PFSK-1 (cell line): ENCODE measurements around the gene FRMD4B.

Source experiments
- FOXP2 ChIP-seq: optimal IDR thresholded peaks from 2 replicates; pipeline ENCODE3; 2011; ENCODE audit warnings: borderline replicate concordance, control low read depth, inconsistent platforms; ENCODE audit not compliant: insufficient read depth; ENCODE audit errors: extremely low read length, extremely low read depth
- POLR2AphosphoS5 ChIP-seq: IDR thresholded peaks from 2 replicates; pipeline ENCODE4 v1.6.1; 2012; ENCODE audit warnings: low read depth, mild to moderate bottlenecking, control low read depth, low read length, moderate library complexity
- SIN3A ChIP-seq: IDR thresholded peaks from 2 replicates; pipeline ENCODE4 v1.6.1; 2012; ENCODE audit warnings: mild to moderate bottlenecking, low read length, moderate library complexity, borderline replicate concordance; ENCODE audit not compliant: insufficient read depth
- TAF1 ChIP-seq: IDR thresholded peaks from 2 replicates; pipeline ENCODE4 v1.6.1; 2012; ENCODE audit warnings: low read length, control low read depth, borderline replicate concordance; ENCODE audit not compliant: insufficient read depth
- TF ChIP-seq, protein P1 (sequence below), 2 experiments: IDR thresholded peaks; 2 replicates each; pipeline versions ENCODE4 v1.6.1 to v1.8.0; 2011 to 2012; ENCODE audit warnings: low read depth in 2 of 2, low read length in 2 of 2, control low read depth in 1 of 2, inconsistent platforms in 1 of 2, mild to moderate bottlenecking in 1 of 2, moderate library complexity in 1 of 2; ENCODE audit not compliant: insufficient read depth in 1 of 2

Gene FRMD4B

GRCh38 chr3:69174445-69174844 lies 211.4 kb downstream of the FRMD4B start:
- TF ChIP-seq POLR2AphosphoS5: no peak
- TF ChIP-seq, protein P1, sequence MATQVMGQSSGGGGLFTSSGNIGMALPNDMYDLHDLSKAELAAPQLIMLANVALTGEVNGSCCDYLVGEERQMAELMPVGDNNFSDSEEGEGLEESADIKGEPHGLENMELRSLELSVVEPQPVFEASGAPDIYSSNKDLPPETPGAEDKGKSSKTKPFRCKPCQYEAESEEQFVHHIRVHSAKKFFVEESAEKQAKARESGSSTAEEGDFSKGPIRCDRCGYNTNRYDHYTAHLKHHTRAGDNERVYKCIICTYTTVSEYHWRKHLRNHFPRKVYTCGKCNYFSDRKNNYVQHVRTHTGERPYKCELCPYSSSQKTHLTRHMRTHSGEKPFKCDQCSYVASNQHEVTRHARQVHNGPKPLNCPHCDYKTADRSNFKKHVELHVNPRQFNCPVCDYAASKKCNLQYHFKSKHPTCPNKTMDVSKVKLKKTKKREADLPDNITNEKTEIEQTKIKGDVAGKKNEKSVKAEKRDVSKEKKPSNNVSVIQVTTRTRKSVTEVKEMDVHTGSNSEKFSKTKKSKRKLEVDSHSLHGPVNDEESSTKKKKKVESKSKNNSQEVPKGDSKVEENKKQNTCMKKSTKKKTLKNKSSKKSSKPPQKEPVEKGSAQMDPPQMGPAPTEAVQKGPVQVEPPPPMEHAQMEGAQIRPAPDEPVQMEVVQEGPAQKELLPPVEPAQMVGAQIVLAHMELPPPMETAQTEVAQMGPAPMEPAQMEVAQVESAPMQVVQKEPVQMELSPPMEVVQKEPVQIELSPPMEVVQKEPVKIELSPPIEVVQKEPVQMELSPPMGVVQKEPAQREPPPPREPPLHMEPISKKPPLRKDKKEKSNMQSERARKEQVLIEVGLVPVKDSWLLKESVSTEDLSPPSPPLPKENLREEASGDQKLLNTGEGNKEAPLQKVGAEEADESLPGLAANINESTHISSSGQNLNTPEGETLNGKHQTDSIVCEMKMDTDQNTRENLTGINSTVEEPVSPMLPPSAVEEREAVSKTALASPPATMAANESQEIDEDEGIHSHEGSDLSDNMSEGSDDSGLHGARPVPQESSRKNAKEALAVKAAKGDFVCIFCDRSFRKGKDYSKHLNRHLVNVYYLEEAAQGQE (IDR thresholded peaks at IDR 0.05; ENCODE audit: insufficient read depth in 1 of 2, low read depth in 2 of 2, low read length in 2 of 2): no peak
- TF ChIP-seq TAF1: no peak
- no peak for TF ChIP-seq SIN3A
- no peak for TF ChIP-seq FOXP2

DNA sequence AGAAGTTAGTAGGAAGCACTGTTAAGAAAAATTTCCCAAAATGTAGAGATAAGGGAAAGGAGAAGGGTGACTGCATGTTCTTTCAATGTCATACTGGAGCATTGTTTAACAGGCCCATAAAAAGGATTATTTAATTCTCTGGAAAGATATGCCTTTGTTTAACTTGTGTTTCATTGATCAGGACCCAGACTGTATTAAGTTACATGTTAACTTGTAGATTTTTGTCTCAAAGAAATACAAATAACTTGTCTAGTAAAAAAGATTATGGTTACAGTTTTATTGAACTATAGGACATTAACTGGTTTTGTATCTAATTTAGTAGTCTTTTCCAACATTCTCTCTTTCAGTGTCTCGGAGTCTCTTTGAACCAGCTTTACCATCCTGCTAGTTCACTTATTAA lies 213.8 kb downstream of the FRMD4B start:
- TF ChIP-seq, protein P1 (IDR thresholded peaks at IDR 0.05; ENCODE audit: insufficient read depth in 1 of 2, low read depth in 2 of 2, low read length in 2 of 2): no peak
- TF ChIP-seq POLR2AphosphoS5: no peak
- no peak for TF ChIP-seq TAF1
- no peak for TF ChIP-seq FOXP2
- TF ChIP-seq SIN3A: no peak

DNA sequence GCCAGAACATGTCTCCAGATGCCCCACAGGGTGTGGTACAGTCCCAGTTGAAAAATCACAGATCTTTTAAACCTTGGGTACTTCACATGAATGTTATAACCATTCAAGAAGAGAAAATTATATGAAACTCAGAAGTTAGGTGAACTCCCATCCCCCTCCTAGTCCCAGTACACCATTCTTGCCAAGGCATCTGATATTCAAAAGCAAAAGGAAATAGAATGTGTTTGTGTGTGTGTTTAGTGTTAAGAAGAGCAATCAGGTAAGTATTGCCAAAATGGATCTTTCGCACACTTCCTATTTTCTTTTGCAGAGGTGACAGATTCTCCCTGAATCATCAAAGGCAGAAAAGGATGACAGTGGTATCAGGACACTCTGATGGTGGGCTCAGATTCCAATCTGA lies 219.4 kb downstream of the FRMD4B start:
- no peak for TF ChIP-seq FOXP2
- TF ChIP-seq POLR2AphosphoS5: no peak
- TF ChIP-seq, protein P1 (IDR thresholded peaks at IDR 0.05; ENCODE audit: insufficient read depth in 1 of 2, low read depth in 2 of 2, low read length in 2 of 2): no peak
- no peak for TF ChIP-seq TAF1
- TF ChIP-seq SIN3A: no peak

DNA sequence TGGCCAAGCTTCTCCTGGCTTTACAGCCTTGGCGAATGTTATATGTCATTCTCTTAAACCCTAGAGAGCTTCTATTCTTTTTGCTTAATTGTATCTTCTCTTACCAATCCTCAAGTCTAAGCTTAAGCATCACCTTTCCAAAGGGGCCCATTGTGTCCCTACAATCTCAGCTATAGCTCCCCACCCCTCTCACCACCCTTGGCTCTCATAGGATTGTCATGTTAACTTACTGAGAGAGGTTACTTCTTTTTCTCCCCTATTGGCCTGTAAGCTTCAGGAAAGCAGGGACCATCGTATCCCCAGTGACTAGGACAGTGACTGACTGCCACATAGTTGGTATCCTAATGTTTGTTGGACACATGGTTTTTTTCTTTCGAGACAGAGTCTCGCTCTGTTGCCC lies 220.1 kb downstream of the FRMD4B start:
- TF ChIP-seq POLR2AphosphoS5: no peak
- TF ChIP-seq FOXP2: no peak
- TF ChIP-seq TAF1: no peak
- no peak for TF ChIP-seq SIN3A
- TF ChIP-seq, protein P1 (IDR thresholded peaks at IDR 0.05; ENCODE audit: insufficient read depth in 1 of 2, low read depth in 2 of 2, low read length in 2 of 2): no peak

- no peak for TF ChIP-seq FOXP2
- TF ChIP-seq TAF1: no peak
- no peak for TF ChIP-seq POLR2AphosphoS5
Observed at GRCh38 chr3:69164296-69164695, 221.6 kb downstream of the FRMD4B start.
